Anterior cingulate cortex (tissue), 58 donors: ENCODE measurements around the gene TGDS.
"Not testable (repeated sequence)": the region's sequence is repeated elsewhere in the genome, so short reads cannot be mapped to it uniquely, and the experiment has no call there.

Source experiments
- DNase-seq, 58 donors: peaks; one replicate each; lab custom pipeline; 2025; lab: John Stamatoyannopoulos, UW

The TGDS gene

DNA sequence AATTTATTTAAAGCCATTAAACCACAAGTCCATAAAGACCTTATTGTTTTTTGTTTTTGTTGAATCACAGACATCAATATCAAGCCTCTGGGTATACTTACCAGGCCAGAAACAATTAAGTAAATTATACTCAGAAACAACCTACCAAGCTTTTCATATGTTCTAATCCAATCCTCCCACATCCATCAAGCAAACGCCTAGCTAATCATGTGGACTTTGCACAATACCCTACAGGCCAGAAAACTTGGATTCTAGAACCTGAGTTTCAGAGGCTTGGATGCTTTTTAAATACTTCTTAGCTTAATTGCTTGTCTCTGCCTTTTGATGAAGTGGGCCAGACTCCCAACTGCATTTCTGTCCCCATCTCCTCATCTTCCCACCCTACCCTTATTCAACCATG is 39.9 kb downstream of the TGDS start:
- DNase-seq = no peak

DNA sequence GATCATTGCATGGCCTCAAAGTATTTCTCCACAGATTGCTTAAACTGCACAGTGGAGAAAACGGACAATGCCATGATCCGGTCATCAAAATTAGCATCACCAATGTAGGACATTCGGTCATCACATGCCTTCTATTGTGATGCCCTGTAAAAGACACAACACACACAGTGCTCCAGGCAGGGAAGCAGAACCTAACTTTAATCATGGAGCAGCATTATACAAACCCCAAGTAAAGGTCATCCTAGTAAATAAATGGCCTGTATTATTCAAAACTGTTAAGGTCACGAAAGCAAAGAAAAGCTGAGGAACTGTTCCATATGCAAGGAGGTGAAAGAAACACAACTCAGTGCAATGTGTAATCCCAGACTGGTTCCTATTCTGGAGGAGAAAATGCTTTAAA is 42.2 kb downstream of the TGDS start:
- DNase-seq = no peak

DNA sequence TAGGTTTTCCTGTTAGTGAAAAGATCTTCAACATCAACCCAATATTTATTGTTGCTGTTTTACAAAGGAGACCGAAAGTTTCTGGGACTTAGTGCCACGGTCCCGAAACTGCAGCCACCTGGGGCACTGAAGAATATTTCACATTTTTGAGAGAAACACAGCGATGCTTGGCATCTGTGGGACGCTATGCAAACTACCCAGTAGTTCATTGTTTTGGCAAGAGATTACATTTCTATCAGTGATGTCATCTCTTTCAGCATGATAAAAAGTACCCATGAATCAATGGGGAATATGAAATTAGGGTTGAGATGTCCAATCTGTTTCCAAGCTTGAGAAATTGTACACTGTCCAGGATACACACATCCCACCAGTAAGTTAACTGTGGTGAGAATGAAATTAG is 43.9 kb downstream of the TGDS start:
- DNase-seq = no peak

DNA sequence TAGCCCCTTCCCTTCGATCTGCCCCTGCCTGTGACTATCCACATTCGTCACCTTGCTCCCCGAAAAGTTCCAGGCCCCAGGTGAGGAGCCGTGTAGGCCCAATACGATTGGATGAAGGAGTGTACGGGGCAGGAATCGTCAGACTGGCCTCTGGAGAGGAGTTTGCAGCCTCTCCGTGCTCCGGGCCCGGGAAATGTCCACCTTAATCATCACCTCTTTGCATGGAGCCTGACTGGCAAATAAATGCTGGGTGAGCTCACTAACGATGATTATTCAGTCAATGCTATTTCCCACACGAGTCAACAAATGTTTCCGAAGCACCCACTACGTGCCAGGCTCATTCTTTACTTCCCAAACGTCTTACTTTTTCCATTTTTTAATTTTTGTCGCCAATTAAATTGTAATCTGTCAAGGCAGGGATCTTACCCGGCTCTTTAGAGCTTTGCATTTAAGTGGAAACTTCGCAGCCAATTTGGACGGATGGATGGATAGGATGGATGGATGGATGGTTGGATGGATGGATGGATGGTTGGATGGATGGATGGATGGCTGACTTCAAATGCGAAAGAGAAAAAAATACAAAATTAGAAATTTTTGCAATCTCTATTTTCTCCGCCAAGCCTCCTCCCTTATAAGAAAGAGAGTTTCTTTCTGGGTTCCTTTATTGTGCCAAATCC is 45.8 kb downstream of the TGDS start:
- DNase-seq = peak in 6 of 58 donors; percentile 31 to 63 (median 48)

DNA sequence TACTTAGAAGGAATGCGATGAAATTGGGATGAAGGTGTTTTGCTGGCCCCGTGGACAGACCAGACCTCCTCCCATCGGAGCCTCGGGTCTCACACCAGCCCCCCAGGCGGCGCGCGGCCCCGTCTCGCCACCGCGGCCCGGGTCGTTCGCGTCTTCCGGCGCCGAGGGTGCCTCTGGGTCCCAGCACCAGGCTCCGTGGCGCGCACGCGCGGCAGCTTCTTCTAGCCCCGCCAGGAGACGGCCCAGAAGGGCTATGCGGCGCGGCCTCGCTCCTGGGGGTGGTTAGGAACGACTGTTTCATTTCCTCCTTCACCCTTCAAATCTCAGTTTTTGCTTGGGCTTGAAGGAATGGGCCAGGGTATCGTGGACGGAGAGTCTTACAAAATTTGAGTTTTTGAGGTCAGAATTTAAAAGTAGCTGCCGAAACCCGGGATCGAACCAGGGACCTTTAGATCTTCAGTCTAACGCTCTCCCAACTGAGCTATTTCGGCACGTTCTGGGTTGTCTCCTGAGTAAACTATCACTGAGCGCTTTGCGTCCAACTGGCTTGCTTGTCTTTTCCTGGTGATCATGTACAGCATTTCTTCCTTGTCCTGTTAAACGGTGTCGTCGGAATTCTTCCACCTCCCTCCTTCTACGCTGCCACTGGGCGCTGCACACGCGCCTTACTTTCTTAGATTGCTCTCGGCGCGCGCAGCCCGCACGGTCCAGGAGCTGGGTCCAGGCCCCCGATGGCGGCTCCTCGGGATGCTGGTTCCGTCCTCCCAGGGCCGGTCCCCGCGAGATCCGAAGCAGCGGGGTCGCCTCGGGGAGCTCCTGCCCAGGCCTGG is 46.5 kb downstream of the TGDS start:
- peak; percentile 29 to 97 (median 90) for DNase-seq

DNA sequence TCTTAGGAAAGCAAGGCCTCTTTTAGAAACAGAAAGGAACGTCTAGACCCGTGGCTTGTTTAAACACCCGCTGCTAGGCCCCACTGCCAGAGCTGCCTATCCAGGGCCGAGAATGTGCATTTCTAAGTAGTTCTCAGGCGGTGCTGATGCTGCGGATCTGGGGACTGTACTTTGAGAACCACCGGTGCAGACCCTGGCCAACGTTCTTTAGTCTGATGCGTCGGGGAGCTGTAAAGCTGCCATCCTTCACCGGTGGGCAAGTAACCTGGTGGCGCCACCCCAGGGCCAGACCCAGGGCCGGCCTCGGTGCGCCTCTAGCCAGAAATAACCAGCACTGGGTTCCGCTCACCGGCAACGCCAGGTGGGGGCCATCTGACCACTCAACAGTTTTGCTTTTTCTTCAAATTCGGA is 47.1 kb downstream of the TGDS start:
- peak in 41 of 58 donors; percentile 22 to 92 (median 57) for DNase-seq

DNA sequence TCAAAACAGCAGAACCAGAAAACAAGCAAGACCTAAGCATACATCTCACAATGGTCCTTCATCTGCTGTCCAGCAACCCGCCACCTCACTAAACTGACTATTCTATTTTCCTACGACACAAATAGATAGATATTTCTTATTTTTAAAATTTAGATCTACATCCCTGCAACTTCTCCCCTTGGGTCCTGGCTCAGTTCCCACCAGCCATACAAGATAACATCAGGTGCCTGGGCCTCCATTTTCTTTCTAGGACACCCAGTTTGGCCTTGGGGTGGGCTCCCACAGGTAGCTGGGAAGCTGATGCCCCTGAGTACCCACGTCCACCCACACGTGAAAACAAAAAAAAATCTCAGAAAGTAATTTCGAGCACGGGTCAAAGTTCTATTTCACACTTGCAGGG is 47.6 kb downstream of the TGDS start:
- DNase-seq = peak in 8 of 58 donors; percentile 7 to 47 (median 14)

DNA sequence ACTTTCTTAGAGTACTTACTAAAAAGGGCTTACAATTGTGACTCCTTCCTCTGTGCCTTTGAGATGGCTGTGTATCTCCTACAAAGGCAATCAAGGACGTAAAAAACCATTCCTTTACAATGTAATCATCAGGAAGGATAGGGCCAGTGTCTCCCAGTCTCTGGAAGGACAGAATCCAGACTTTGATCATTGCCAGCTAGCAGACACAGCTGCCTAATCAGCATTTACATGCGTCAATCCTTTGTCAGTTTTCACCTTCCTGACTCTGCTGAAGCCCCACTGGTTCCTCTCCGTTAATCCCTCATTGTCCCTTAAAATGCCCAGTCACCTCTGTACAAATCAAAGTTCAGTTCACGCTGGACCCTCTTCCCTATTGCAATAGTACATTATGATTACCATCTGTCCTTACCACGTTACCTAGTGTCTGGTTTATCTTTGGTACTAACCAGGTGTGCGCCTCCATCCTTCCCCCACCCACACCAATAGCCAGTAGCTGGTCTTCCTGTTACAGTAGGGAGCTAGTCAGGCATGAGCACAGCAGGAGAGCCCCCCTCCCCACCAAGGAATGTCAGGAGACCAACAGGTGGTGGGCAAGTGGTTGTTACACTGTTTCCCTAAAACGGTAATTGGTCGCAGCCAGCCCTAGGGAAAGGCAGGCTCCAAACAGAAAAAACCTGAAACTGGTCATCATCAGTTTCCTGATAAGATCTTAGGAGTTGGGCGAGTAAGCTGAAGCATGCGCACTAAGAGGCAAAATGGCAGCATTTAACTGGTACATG is 49.7 kb downstream of the TGDS start:
- DNase-seq = no peak

DNA sequence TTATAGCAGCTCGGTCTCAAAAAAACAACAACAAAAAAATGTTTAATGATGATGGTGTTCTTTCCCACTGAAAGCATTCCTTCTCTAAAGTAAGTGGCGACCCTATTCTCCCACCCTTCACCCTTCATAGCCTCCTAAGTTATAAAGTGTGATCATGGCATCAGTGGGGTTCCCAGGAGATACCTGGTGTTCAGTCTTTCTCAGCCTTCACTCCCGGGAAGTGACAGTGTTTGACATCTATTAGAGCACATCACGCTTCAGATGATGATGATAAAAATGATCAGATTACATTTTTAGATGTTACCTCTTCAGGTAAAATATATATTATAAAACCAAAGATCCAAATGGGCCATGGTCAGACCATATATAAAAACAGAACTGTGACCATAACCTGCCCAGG is 51.0 kb downstream of the TGDS start:
- DNase-seq = no peak

DNA sequence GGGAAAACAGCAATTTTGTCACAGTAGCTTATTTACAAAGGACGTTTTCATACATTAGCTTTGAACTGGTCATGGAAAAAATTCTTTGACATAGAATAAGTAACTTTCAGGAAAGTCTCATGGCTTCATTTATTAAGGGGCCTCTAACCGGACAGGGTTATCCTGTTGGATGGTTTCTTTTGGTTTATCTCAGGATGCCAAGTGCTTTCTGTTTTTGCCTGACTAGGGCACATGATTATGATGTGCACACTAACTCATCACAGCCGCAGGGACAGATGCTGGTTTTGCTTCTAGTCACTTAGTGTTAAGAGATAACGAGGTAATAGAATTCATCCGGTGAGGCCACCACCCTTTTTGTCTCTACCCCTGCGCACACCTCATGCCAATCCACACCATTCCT is 53.0 kb downstream of the TGDS start:
- no peak for DNase-seq

DNA sequence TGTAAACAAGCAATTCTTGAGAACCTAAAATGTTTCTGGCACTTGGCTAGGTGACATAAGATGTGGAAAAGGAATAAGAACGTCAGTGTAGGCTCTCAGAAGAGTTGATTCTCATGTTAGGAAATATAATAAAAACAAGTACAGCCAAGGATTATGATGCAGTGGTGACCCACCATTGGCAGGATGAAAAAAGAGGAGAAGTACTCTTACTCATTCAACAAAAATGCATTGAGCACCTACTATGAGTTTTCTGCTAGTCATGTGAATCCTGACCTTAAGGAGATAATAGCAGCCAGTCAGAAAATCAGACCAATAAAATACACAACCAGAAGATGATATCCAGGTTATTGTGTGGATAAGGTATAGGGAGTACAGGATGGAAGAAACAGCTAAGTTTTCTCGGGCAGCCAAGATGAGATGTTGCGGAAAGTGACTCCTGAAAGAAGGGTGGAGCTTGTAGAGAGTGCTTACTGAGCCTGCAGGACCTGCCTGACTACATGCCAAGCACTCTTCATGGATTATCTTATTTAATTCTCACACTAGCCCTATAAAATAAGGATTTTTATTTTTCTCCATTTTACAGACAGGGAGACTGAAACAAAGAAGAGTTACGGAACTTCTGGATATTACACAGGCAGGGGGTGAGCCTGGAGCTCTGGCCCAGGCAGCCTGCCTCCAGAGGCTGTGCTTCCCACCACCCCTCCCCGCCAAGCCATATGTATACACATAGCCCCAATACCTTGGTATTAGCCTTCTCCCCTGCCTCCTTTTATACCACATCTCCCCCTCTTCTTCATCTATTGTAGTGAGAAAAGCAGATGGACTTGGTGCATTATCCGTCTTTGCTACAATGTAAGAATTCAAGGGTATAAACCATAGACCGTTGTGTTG is 58.0 kb downstream of the TGDS start:
- no peak for DNase-seq

DNA sequence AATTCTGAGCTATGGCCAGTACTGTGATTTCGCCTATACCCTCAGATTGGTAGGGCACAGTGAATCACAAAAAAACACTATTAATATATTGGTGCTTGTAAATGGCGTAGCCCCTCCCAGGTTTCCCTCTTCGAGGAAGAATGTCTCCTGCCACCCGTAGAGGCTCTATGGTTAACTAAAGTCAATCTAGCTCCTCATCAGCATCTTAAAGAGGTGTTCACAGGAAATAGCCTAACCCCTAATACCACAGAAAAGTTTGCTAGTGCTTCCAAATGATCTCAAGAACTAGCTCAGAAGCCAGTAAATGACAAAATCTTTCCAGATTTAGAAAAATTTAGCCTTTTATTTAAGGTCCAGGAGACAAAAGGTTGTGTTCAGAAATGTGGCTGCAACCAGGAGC is 60.2 kb downstream of the TGDS start:
- DNase-seq = no peak

DNA sequence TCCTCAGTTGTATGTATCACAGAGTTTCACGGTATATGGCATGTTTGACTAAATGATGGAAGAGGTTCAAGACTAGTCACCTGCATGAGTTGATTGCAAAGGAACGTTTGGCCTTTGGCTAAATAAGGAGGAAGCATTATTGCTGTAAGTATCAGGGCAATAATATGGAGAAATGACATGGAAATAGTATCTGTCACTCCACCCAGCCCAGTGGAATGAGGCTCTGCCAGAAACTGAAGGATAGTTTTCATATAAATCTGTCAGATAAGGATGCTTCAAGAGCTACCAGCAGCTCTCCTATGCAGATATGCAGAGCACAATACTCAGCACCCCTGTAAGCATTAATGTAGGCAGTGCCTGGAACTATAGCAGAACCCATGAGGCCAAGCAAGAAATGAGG is 60.7 kb downstream of the TGDS start:
- DNase-seq = no peak

DNA sequence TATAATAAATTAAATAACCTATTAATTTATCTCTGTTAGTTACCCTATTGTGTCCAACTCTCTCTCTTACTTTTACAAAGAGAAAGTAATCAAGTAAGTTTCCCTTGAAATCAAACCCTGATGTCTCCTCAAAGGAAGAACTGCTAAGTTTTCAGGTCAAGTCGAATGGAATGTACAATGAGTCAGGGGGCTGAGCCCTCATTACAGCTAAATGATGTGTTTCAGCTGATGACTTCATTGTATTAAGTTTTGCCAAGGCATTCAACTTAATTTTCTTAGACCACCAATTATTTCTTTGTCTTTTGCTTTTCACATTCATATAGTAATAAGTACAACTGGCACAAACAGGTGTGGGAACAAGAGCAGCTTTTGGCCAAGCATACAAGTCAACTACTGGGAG is 61.8 kb downstream of the TGDS start:
- no peak for DNase-seq

DNA sequence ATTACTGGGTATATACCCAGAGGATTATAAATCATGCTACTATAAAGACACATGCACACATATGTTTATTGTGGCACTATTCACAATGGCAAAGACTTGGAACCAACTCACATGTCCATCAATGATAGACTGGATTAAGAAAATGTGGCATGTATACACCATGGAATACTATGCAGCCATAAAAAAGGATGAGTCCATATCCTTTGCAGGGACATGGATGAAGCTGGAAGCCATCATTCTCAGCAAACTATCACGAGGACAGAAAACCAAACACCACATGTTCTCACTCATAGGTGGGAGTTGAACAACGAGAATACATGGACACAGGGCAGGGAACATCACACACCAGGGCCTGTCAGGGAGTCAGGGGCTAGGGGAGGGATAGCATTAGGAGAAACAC is 63.7 kb downstream of the TGDS start:
- DNase-seq = not testable (repeated sequence)

DNA sequence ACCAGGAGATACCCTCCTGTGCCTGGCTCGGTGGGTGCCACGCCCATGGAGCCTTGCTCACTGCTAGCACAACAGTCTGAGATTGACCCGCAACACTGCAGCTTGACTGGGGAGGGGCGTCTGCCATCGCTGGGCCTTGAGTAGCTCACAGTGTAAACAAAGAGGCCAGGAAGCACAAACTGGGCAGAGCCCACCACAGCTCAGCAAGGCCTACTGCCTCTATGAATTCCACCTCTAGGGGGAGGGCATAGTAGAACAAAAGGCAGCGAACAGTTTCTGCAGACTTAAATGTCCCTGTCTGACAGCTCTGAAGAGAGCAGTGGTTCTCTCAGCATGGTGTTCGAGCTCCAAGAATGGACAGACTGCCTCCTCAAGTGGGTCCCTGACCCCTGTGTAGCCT is 69.0 kb downstream of the TGDS start:
- not testable (repeated sequence) for DNase-seq

DNA sequence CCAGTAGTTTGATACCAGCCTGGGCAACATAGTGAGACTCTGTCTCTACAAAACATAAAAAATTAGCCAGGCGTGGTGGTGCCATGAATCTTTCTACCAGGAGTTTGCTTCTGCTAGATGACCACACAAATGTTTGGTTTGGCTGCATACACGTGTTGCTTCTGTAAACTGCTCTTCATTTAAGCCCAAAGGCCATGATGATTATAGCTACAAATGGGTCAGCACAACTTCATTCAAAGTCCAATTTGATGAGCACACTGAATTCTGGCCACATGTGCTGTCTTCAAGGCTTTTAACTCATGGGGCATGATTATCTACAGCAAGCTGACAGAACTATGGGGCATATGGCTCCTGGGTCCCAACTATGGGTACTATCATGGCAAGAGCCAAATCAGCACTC is 70.2 kb downstream of the TGDS start:
- no peak for DNase-seq

DNA sequence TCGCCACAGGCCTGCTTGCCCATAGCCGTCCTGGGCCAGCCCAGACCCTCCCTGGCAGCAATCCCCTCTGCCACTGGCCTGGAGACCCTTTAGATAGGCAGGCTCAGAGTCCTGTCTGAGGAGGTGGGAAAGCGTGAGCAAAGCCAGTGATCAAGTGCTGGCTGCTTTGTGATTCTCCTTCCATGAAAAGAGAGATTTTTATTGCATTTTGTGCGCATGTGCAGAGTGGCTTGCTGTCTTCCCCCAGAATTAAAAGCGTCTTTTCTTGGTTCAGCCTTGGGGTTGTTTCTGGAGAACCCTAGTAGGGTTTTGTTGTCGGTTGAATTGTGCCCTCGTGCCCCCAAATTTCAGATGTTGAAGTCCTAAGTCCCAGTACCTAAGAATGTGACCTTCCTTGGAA is 71.5 kb downstream of the TGDS start:
- DNase-seq = no peak
